Measurements from ENCODE around the gene C12orf54. TPM values are rescaled to one million over a fixed set of nuclear protein-coding genes. Genes with fewer than 3 reads are reported as not detected.
A peak's percentile ranks its signal among the peaks of the same experiment; 100 is the strongest.
"Not testable (repeated sequence)": the region's sequence is repeated elsewhere in the genome, so short reads cannot be mapped to it uniquely, and the experiment has no call there.

Gene C12orf54
- total RNA-seq = not detected in 2 replicates
- long read RNA-seq = 0 reads

- Mint-ChIP-seq H3K9me3 (peaks cover 12% of the 10 kb centered on the region), H3K27ac (ENCODE audit: unreplicated experiment) (peak within 1 kb of the TSS; percentile 86), H3K27me3 (ENCODE audit: low read depth) (peaks cover 29% of the 10 kb centered on the region), H3K36me3 (ENCODE audit: low read depth) (peaks cover 3% of the 10 kb centered on the region), H3K4me3 (no peak within 1 kb of the TSS), H3K4me1 (no peaks in the 10 kb centered on the region)
- no peak for DNase-seq (ENCODE audit: low read depth, low spot score)
- no peak for TF ChIP-seq CTCF (conservative IDR thresholded peaks at IDR 0.05)
Measured at GRCh38 chr12:48482198-48482597, at the start of gene C12orf54. TSS of gene C12orf54 (plus strand) at chr12:48482498. CDS start at chr12:48483297, 799 bp downstream.

GRCh38 chr12:48434016-48434415 lies 48.3 kb upstream of the C12orf54 start:
- H3K27me3 Mint-ChIP-seq (ENCODE audit: low read depth); H3K27ac Mint-ChIP-seq (ENCODE audit: unreplicated experiment); H3K4me3 Mint-ChIP-seq; DNase-seq (ENCODE audit: low read depth, low spot score); H3K4me1 Mint-ChIP-seq: not testable (repeated sequence)
- Mint-ChIP-seq H3K36me3 (ENCODE audit: low read depth) (peaks cover 13% of the 10 kb centered on the region), H3K9me3 (peaks cover 25% of the 10 kb centered on the region)

- Mint-ChIP-seq H3K9me3 (peaks cover 5% of the 10 kb centered on the region), H3K4me1 (peaks cover 45% of the 10 kb centered on the region), H3K27ac (ENCODE audit: unreplicated experiment) (no peak overlapping the region), H3K4me3 (peak overlapping the region; percentile 49), H3K27me3 (ENCODE audit: low read depth) (no peaks in the 10 kb centered on the region), H3K36me3 (ENCODE audit: low read depth) (peaks cover 3% of the 10 kb centered on the region)
- no peak for TF ChIP-seq CTCF (conservative IDR thresholded peaks at IDR 0.05)
- DNase-seq (ENCODE audit: low read depth, low spot score) = no peak
Measured at GRCh38 chr12:48441069-48441468, 41.2 kb upstream of the C12orf54 start.

GRCh38 chr12:48442179-48442847 lies 40.0 kb upstream of the C12orf54 start:
- peaks cover 3% of the 10 kb centered on the region for H3K36me3 Mint-ChIP-seq (ENCODE audit: low read depth)
- no peaks in the 10 kb centered on the region for H3K27me3 Mint-ChIP-seq (ENCODE audit: low read depth)
- no peak overlapping the region for H3K4me3 Mint-ChIP-seq
- H3K4me1 Mint-ChIP-seq = peaks cover 54% of the 10 kb centered on the region
- peaks cover 3% of the 10 kb centered on the region for H3K9me3 Mint-ChIP-seq
- DNase-seq (ENCODE audit: low read depth, low spot score) = no peak
- TF ChIP-seq CTCF (conservative IDR thresholded peaks at IDR 0.05) = no peak
- H3K27ac Mint-ChIP-seq (ENCODE audit: unreplicated experiment) = no peak overlapping the region

GRCh38 chr12:48445538-48445937 lies 36.8 kb upstream of the C12orf54 start:
- DNase-seq (ENCODE audit: low read depth, low spot score) = no peak
- TF ChIP-seq CTCF (conservative IDR thresholded peaks at IDR 0.05) = no peak
- H3K4me3 Mint-ChIP-seq = no peak overlapping the region
- H3K9me3 Mint-ChIP-seq = peaks cover 8% of the 10 kb centered on the region
- peaks cover 5% of the 10 kb centered on the region for H3K36me3 Mint-ChIP-seq (ENCODE audit: low read depth)
- H3K27me3 Mint-ChIP-seq (ENCODE audit: low read depth) = no peaks in the 10 kb centered on the region
- peak overlapping the region; percentile 21 for H3K27ac Mint-ChIP-seq (ENCODE audit: unreplicated experiment)
- H3K4me1 Mint-ChIP-seq = peaks cover 55% of the 10 kb centered on the region

DNA sequence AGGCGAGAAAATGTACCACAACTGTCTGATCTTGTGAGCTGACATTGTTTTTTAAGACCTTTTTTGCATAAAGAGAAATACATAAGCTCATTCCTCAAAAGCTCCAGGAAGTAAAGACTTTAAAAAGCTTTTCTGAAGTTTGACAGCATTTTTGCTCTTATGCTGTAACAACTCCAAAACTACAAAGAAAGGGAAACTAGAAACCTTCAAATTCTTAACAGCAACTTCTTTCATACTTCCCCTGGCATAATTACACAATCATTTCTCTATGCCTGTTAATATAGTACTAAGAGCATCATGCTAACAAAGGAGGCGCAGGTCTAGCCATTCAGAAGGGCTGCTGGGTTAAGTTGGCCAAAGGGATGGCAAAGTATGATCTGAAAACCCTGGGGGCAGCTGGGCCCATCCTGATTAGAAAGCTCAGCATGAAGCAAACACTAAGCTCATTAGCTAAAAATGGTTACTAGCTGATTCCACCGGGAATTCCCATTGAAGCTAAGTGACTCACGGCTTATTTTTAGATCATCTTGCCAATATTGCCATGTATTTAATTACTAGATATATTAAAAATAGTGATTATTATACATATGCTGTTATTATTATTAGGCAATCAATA lies 36.0 kb upstream of the C12orf54 start:
- Mint-ChIP-seq H3K36me3 (ENCODE audit: low read depth) (peaks cover 5% of the 10 kb centered on the region), H3K27me3 (ENCODE audit: low read depth) (no peaks in the 10 kb centered on the region), H3K27ac (ENCODE audit: unreplicated experiment) (peak overlapping the region; percentile 21), H3K4me1 (peaks cover 48% of the 10 kb centered on the region), H3K4me3 (no peak overlapping the region), H3K9me3 (peaks cover 8% of the 10 kb centered on the region)
- no peak for DNase-seq (ENCODE audit: low read depth, low spot score)
- TF ChIP-seq CTCF (conservative IDR thresholded peaks at IDR 0.05) = no peak

Measured in neural crest cell (in vitro differentiated cells).